GM20000 (cell line): ENCODE results near the gene POMT2.
"Not testable (repeated sequence)": the region's sequence is repeated elsewhere in the genome, so short reads cannot be mapped to it uniquely, and the experiment has no call there.

Experiments used
- DNase-seq: peaks from one replicate; pipeline ENCODE4 v3.0.0; 2012; ENCODE audit warnings: low spot score
- TF ChIP-seq, protein P1 (sequence below): IDR thresholded peaks from 2 replicates; pipeline ENCODE4 v1.5.1; 2012; ENCODE audit warnings: mild to moderate bottlenecking, control low read depth; ENCODE audit errors: extremely low read depth, missing control alignments

POMT2 gene

DNA sequence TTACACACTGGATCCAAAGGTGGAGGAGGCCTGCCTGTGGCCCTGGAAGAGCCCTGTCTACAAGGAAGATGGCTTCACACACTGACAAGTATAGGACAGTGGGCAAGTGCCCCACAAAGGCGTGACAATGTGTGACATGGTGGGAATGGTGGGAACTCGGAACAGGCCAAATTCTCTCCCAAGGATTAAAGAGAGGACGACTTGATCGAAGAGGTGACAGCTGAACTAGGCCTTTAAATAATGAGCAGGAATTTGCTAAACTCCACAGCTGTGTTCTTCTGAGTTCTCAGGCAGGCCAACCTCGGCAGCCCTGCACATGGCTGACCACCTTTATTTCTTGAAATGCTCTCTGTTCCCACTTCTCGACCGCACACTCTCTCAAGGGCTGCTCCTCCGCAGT, 23.8 kb downstream of the POMT2 start:
- DNase-seq = no peak
- TF ChIP-seq, protein P1, sequence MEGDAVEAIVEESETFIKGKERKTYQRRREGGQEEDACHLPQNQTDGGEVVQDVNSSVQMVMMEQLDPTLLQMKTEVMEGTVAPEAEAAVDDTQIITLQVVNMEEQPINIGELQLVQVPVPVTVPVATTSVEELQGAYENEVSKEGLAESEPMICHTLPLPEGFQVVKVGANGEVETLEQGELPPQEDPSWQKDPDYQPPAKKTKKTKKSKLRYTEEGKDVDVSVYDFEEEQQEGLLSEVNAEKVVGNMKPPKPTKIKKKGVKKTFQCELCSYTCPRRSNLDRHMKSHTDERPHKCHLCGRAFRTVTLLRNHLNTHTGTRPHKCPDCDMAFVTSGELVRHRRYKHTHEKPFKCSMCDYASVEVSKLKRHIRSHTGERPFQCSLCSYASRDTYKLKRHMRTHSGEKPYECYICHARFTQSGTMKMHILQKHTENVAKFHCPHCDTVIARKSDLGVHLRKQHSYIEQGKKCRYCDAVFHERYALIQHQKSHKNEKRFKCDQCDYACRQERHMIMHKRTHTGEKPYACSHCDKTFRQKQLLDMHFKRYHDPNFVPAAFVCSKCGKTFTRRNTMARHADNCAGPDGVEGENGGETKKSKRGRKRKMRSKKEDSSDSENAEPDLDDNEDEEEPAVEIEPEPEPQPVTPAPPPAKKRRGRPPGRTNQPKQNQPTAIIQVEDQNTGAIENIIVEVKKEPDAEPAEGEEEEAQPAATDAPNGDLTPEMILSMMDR = no peak

DNA sequence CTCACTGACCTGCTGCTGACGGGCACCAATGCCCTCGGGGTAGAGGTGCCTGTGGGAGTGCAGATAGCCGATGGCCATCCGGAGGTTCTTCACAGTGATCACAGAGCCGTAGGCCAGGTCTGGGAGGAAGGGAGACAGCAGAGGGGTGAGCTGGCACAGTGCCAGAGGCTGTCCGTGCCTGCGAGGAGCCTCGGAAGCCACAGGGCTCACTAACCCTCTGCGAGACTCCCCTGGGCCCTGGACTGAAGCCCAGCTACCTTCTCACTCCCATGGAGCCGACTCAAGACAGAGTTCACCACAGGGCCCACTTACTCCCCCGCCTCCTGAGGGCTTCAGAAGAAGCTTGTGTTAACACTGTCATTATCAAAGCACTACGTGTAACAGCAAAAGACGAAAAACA, 24.5 kb downstream of the POMT2 start:
- TF ChIP-seq, protein P1 = no peak
- no peak for DNase-seq

DNA sequence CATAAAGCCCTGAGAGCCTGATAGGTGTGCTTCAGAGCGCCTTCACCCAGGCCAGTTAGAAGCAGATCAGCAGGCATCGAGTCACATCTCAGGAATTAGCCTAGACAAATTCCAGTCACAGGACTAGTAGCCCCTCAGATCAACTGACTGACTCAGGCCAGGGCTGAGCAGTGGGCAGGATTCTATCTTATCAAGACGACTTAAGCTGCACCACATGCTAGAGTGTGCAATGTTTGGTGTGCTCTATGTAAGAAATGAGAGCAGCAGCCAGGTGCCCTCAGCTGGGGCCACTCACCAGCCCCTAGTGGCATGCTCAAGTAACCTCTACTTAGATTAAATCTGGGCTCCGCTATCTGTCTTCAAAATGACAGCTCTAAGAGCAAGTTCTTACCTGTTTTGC, 30.0 kb downstream of the POMT2 start:
- TF ChIP-seq, protein P1 = no peak
- no peak for DNase-seq

DNA sequence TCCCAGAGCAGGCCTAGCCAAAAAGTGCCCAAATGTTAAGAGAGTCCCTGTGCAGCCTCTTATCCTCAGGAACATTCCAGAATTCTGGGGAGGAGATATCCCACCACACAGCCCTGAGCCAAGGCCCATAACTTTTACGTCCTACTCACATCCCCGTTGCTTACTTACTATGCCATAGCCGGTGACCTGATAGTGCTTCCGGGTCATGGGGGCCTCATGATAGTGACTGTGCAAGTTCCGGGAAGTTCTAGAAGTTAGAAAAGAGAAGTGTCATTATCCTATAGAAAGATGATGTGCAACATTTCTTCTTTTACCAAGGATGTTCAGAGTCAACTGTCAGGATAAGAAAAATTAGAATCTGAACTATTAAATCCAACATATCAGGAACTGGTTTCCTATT, 34.1 kb downstream of the POMT2 start:
- no peak for DNase-seq
- TF ChIP-seq, protein P1 = no peak

DNA sequence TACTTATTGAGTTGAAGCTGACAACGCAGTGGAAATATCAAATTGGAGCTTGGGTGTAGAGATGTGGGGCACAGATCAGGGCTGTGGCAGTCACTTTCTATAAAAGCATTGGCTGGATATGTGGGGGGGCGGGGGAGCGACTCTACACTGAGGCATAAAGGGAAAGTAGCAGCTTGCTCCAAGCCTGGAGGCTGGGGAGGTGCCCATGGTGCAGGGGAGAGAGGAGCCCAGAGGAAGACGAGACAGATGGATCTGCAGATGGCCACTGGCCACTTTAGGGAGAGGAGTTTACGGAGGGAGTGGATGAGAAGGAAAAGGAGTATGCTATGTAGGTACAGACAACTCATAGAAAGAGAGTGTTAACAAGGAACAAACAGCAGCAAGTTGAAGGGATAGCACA, 36.2 kb downstream of the POMT2 start:
- no peak for DNase-seq

DNA sequence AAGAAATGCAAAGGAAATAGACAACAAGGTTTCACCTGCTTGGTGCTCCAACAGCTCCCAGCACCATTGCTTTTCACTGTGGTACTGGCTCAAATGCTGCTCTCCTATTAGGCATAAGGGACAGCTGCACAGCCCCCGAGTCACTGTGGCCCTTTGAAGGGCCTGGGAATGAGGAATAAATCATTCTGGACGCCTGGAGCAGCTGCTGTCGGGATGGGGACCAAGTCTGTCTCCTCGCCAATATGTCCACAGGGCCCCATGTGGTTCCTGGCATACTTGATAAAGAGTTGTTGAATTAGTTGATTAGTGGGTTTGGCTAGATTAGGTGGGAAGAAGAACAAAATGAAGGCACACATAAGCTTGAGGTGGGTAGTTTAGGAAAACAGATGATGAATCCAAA, 36.6 kb downstream of the POMT2 start:
- no peak for DNase-seq
- TF ChIP-seq, protein P1 = no peak

More for the DNA sequence above, 36.2 kb downstream of the POMT2 start:
- TF ChIP-seq, protein P1 = no peak

DNA sequence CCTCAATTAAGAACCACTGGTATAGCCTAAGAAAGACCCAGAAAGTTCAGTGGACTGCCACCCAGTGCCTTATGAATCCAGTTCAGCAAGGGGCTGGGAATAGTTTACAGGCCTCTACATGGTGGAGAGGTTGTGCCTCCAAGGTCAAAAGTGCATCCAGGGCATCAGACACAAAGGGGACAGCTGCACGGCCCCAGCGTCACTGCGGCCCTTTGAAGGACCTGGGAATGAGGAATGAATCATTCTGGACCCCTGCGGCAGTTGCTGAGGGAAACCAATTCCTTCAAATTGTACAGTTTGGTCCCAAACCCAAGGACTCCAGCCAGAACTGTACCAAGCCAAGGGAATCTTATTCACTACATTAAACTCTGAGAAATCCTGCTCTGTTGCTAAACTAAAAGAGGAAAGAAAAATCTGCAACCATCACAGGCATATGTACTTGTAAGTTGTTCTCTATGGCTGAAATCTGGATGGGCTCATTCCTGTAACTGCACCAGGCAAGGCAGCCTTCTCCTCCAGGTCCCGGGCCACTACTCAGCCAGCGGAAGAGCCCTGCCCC, 38.8 kb downstream of the POMT2 start:
- DNase-seq = no peak
- TF ChIP-seq, protein P1 = no peak

DNA sequence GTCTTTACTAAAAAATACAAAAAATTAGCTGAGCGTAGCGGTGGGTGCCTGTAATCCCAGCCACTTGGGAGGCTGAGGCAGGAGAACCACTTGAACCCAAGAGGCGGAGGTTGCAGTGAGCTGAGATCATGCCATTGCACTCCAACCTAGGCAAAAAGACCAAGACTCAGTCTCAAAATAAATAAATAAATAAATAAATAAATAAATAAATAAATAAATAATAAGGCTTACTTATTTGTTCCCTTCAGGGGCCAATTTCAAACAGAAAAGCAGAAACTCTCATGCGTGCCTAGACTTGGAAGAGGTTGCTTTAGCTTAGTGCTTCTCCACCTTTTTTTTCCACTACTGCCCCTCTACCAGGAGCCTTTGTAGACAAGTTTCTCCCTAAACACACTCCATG, 39.8 kb downstream of the POMT2 start:
- not testable (repeated sequence) for DNase-seq
